SK-N-SH (cell line): ENCODE measurements around the gene FOXM1. TPM values are rescaled to one million over a fixed set of nuclear protein-coding genes. Genes with fewer than 3 reads are reported as not detected.

ENCODE experiments used
- CTCF ChIA-PET: fragments of 300-600, 350-600 bp; formaldehyde crosslinking; extraction: SDS; loops from one replicate; lab custom pipeline; 2021; lab: Yijun Ruan, JAX
- POLR2A ChIA-PET: fragments of 350-600 bp; sonication (Branson Sonifier 250); formaldehyde crosslinking; extraction: SDS; loops from one replicate; lab custom pipeline; 2020; ENCODE audit warnings: antibody characterized with exemption, inconsistent platforms; lab: Yijun Ruan, JAX
- DNase-seq: peaks from one replicate; pipeline ENCODE4 v3.0.0; 2012
- H2AFZ ChIP-seq: fragments of 200-600 bp; sonication (generic); 2 replicates; pipeline ENCODE4 v1.8.1; 2016; ENCODE audit warnings: antibody characterized with exemption, mild to moderate bottlenecking, low read depth
- H3F3A ChIP-seq: fragments of 200-600 bp; sonication (generic); replicated peaks from 2 replicates; pipeline ENCODE3; 2016; ENCODE audit warnings: antibody characterized with exemption, mild to moderate bottlenecking; ENCODE audit not compliant: insufficient read depth
- H3K27ac ChIP-seq, 2 experiments: fragments of 200-500 bp in 1 of 2; fragments of 200-600 bp in 1 of 2; sonication (Bioruptor generic) in 1 of 2; sonication (generic), shearing (Covaris generic) in 1 of 2; 2 replicates each; pipeline versions ENCODE4 v1.5.1 to v1.6.1; 2014 to 2016; ENCODE audit warnings: low read depth in 2 of 2, inconsistent platforms in 1 of 2, low read length in 1 of 2, mild to moderate bottlenecking in 1 of 2, mixed read lengths in 1 of 2
- H3K27me3 ChIP-seq: fragments of 200-600 bp; sonication (generic), shearing (Covaris generic); 2 replicates; pipeline ENCODE4 v1.6.1; 2016; ENCODE audit warnings: mixed run types; ENCODE audit not compliant: insufficient read depth
- H3K36me3 ChIP-seq, 2 experiments: fragments of 200-500 bp in 1 of 2; fragments of 200-600 bp in 1 of 2; sonication (Bioruptor generic) in 1 of 2; sonication (generic) in 1 of 2; replicated peaks in 1 of 2; 2 replicates each; pipeline versions ENCODE3 to v1.5.1; 2014 to 2016; ENCODE audit warnings: low read length in 1 of 2, mild to moderate bottlenecking in 1 of 2; ENCODE audit not compliant: insufficient read depth in 2 of 2, control insufficient read depth in 1 of 2
- H3K4me1 ChIP-seq, 2 experiments: fragments of 200-500 bp in 1 of 2; fragments of 200-600 bp in 1 of 2; sonication (Bioruptor generic) in 1 of 2; sonication (generic), shearing (Covaris generic) in 1 of 2; 2 replicates each; pipeline versions ENCODE4 v1.5.1 to v1.6.1; 2014 to 2016; ENCODE audit warnings: low read depth in 1 of 2, low read length in 1 of 2, mixed run types in 1 of 2; ENCODE audit not compliant: insufficient read depth in 2 of 2, control insufficient read depth in 1 of 2
- H3K4me2 ChIP-seq: fragments of 200-600 bp; sonication (generic), shearing (Covaris generic); 2 replicates; pipeline ENCODE4 v1.6.1; 2017; ENCODE audit warnings: mixed run types
- H3K4me3 ChIP-seq, 2 experiments: fragments of 200-500 bp in 1 of 2; fragments of 200-600 bp in 1 of 2; sonication (Bioruptor generic) in 1 of 2; sonication (generic), shearing (Covaris generic) in 1 of 2; 2 replicates each; pipeline versions ENCODE4 v1.5.1 to v1.8.1; 2014 to 2016; ENCODE audit warnings: low read depth in 2 of 2, inconsistent platforms in 1 of 2, low read length in 1 of 2, mild to moderate bottlenecking in 1 of 2, mixed read lengths in 1 of 2, moderate library complexity in 1 of 2
- H3K79me2 ChIP-seq: fragments of 200-600 bp; sonication (generic); 2 replicates; pipeline ENCODE4 v1.8.1; 2017; ENCODE audit warnings: mild to moderate bottlenecking; ENCODE audit not compliant: insufficient read depth
- H3K9ac ChIP-seq: fragments of 200-600 bp; sonication (generic); 2 replicates; pipeline ENCODE4 v1.6.1; 2017; ENCODE audit warnings: mixed run types
- H3K9me2 ChIP-seq: fragments of 200-600 bp; sonication (generic); 2 replicates; pipeline ENCODE4 v1.6.1; 2017; ENCODE audit warnings: mixed run types
- H3K9me3 ChIP-seq: fragments of 200-600 bp; sonication (generic); 2 replicates; pipeline ENCODE4 v1.6.1; 2017; ENCODE audit warnings: mixed run types, mild to moderate bottlenecking, moderate library complexity
- H4K20me1 ChIP-seq: fragments of 200-600 bp; sonication (generic); 2 replicates; pipeline ENCODE4 v1.6.1; 2017; ENCODE audit warnings: mild to moderate bottlenecking, mixed run types; ENCODE audit not compliant: insufficient read depth
- CTCF ChIP-seq: fragments of 200-600 bp; sonication (generic); IDR thresholded peaks from 2 replicates; pipeline ENCODE4 v1.6.1; 2017; ENCODE audit warnings: antibody characterized with exemption, mild to moderate bottlenecking, moderate library complexity
- ELF1 ChIP-seq: IDR thresholded peaks from 2 replicates; pipeline ENCODE4 v1.4.0; 2012
- EP300 ChIP-seq, 2 experiments: IDR thresholded peaks; 2 replicates each; pipeline versions ENCODE4 v1.4.0 to v1.6.1; 2012; ENCODE audit warnings: borderline replicate concordance in 1 of 2, low read depth in 1 of 2, low read length in 1 of 2
- FOSL2 ChIP-seq: IDR thresholded peaks from 2 replicates; pipeline ENCODE4 v1.4.0; 2012; ENCODE audit warnings: low read depth, mild to moderate bottlenecking, moderate library complexity, borderline replicate concordance
- FOXM1 ChIP-seq: IDR thresholded peaks from 2 replicates; pipeline ENCODE4 v1.4.0; 2012; ENCODE audit warnings: low read depth, mild to moderate bottlenecking
- GABPA ChIP-seq: IDR thresholded peaks from 2 replicates; pipeline ENCODE4 v1.4.0; 2012; ENCODE audit warnings: low read depth, mild to moderate bottlenecking
- NFIC ChIP-seq: IDR thresholded peaks from 2 replicates; pipeline ENCODE4 v1.4.0; 2012; ENCODE audit warnings: borderline replicate concordance
- POLR2AphosphoS5 ChIP-seq: IDR thresholded peaks from 2 replicates; pipeline ENCODE4 v1.6.1; 2012; ENCODE audit warnings: low read depth, low read length
- RCOR1 ChIP-seq: fragments of 150-350 bp; IDR thresholded peaks from 2 replicates; pipeline ENCODE4 v1.6.1; 2017; ENCODE audit warnings: antibody characterized with exemption, low read length
- RXRA ChIP-seq: IDR thresholded peaks from 2 replicates; pipeline ENCODE4 v1.4.0; 2012; ENCODE audit warnings: low read depth, mild to moderate bottlenecking, borderline replicate concordance
- SMC3 ChIP-seq: IDR thresholded peaks from 2 replicates; pipeline ENCODE4 v1.6.1; 2012; ENCODE audit warnings: low read depth, low read length, improper control_type of control experiment
- TAF1 ChIP-seq: IDR thresholded peaks from 2 replicates; pipeline ENCODE4 v1.6.1; 2012; ENCODE audit warnings: low read depth, mild to moderate bottlenecking, low read length, moderate library complexity, borderline replicate concordance
- TCF12 ChIP-seq: IDR thresholded peaks from 2 replicates; pipeline ENCODE4 v1.4.0; 2012
- USF1 ChIP-seq: IDR thresholded peaks from 2 replicates; pipeline ENCODE4 v1.4.0; 2012; ENCODE audit warnings: low read depth, borderline replicate concordance
- YY1 ChIP-seq: IDR thresholded peaks from 2 replicates; pipeline ENCODE4 v1.4.0; 2012; ENCODE audit warnings: low read depth, mild to moderate bottlenecking
- WGBS: methylation state at CpG from one replicate; pipeline ENCODE4 v1.1.6; 2017; ENCODE audit warnings: low lambda C conversion rate; 5-methylcytosine and 5-hydroxymethylcytosine counted together
- polyA plus RNA-seq, 3 experiments: library from polyadenylated mRNA; depleted of rRNA; stranded (reverse); fragments of >200 nt; gene quantifications; 2 replicates each; pipeline ENCODE4 v1.2.3, GENCODE V29; 2012
- TF ChIP-seq, protein P1 (sequence below): IDR thresholded peaks from 2 replicates; pipeline ENCODE4 v1.4.0; 2012; ENCODE audit warnings: low read depth, borderline replicate concordance
- TF ChIP-seq, protein P2 (sequence below): fragments of 150-350 bp; IDR thresholded peaks from 2 replicates; pipeline ENCODE4 v1.6.1; 2017; ENCODE audit warnings: antibody characterized with exemption, low read length, low read depth, borderline replicate concordance
- TF ChIP-seq, protein P3 (sequence below): fragments of 150-350 bp; IDR thresholded peaks from 2 replicates; pipeline ENCODE4 v1.6.1; 2016; ENCODE audit warnings: mild to moderate bottlenecking, low read depth, low read length
- TF ChIP-seq, protein P4 (sequence below): IDR thresholded peaks from 2 replicates; pipeline ENCODE4; 2012

The FOXM1 gene
- polyA plus RNA-seq, 1 of the 3 experiments (the other 2 are of a cell fraction), result 29.9 TPM

- TF ChIP-seq FOSL2 (no peak), TCF12 (no peak)
- TF ChIP-seq, all 33 proteins: peak for 0
These were observed 32.2 kb downstream of the FOXM1 start (continued) for GRCh38 chr12:2844786-2845185.

DNA sequence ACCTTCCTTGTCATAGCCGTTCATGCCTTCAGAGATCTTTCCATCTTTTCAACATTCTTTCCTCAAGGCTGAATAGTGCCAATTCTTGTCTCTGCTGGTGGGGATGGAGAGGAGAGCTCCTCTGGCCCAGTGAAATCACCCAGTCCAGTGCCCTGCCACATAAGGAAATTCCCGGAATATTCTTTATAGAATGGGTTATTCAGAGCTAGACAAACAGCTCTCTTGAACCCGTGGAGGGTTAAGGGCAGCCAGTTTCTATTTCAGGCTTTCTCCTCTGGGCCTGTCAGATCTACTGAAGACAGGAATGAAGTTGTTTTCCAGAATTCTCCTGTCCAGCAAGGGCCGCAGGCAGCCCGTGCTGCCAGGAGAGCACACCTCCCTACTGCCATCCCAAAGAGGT lies 34.0 kb downstream of the FOXM1 start:
- no peak overlapping the region for H3K4me2 ChIP-seq
- no peaks in the 10 kb centered on the region for H4K20me1 ChIP-seq
- no peaks in the 10 kb centered on the region for H3F3A ChIP-seq
- H3K36me3 ChIP-seq, result no peaks in the 10 kb centered on the region
- ChIA-PET POLR2A (no interaction called here), CTCF (interaction anchor here (1.1 to 2.7 kb wide), 3 partner anchors 11 to 191 kb away, joined by 4 to 13 read pairs (median 11); no protein-coding TSS in a partner anchor)
- no peaks in the 10 kb centered on the region for H3K9me2 ChIP-seq
- no peak overlapping the region for H3K27ac ChIP-seq
- H3K4me1 ChIP-seq, result peaks cover 0 to 6% of the 10 kb centered on the region in 2 experiments; a peak in 1 of 4 replicates
- H3K9ac ChIP-seq, result no peak overlapping the region
- TF ChIP-seq USF1 (no peak), CTCF (no peak), RCOR1 (no peak), EP300 (IDR thresholded peaks at IDR 0.05; ENCODE audit: borderline replicate concordance in 1 of 2, low read depth in 1 of 2, low read length in 1 of 2) (no peak), POLR2AphosphoS5 (no peak), FOXM1 (no peak), FOSL2 (no peak), TAF1 (no peak), SMC3 (no peak), NFIC (no peak), YY1 (no peak), RXRA (no peak), TCF12 (no peak), ELF1 (no peak), GABPA (no peak)
- TF ChIP-seq, protein P1, sequence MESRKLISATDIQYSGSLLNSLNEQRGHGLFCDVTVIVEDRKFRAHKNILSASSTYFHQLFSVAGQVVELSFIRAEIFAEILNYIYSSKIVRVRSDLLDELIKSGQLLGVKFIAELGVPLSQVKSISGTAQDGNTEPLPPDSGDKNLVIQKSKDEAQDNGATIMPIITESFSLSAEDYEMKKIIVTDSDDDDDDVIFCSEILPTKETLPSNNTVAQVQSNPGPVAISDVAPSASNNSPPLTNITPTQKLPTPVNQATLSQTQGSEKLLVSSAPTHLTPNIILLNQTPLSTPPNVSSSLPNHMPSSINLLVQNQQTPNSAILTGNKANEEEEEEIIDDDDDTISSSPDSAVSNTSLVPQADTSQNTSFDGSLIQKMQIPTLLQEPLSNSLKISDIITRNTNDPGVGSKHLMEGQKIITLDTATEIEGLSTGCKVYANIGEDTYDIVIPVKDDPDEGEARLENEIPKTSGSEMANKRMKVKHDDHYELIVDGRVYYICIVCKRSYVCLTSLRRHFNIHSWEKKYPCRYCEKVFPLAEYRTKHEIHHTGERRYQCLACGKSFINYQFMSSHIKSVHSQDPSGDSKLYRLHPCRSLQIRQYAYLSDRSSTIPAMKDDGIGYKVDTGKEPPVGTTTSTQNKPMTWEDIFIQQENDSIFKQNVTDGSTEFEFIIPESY, result no peak
- TF ChIP-seq, protein P2, sequence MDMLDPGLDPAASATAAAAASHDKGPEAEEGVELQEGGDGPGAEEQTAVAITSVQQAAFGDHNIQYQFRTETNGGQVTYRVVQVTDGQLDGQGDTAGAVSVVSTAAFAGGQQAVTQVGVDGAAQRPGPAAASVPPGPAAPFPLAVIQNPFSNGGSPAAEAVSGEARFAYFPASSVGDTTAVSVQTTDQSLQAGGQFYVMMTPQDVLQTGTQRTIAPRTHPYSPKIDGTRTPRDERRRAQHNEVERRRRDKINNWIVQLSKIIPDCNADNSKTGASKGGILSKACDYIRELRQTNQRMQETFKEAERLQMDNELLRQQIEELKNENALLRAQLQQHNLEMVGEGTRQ, result no peak
- TF ChIP-seq, protein P3, sequence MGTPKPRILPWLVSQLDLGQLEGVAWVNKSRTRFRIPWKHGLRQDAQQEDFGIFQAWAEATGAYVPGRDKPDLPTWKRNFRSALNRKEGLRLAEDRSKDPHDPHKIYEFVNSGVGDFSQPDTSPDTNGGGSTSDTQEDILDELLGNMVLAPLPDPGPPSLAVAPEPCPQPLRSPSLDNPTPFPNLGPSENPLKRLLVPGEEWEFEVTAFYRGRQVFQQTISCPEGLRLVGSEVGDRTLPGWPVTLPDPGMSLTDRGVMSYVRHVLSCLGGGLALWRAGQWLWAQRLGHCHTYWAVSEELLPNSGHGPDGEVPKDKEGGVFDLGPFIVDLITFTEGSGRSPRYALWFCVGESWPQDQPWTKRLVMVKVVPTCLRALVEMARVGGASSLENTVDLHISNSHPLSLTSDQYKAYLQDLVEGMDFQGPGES, result no peak
- TF ChIP-seq, protein P4, sequence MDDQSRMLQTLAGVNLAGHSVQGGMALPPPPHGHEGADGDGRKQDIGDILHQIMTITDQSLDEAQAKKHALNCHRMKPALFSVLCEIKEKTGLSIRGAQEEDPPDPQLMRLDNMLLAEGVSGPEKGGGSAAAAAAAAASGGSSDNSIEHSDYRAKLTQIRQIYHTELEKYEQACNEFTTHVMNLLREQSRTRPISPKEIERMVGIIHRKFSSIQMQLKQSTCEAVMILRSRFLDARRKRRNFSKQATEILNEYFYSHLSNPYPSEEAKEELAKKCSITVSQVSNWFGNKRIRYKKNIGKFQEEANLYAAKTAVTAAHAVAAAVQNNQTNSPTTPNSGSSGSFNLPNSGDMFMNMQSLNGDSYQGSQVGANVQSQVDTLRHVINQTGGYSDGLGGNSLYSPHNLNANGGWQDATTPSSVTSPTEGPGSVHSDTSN, result no peak
- H3K9me3 ChIP-seq, result no peaks in the 10 kb centered on the region
- H3K79me2 ChIP-seq, result no peaks in the 10 kb centered on the region
- no peak overlapping the region for H3K4me3 ChIP-seq
- 84% methylated on average over 5 of the region's 5 CpGs for WGBS
- DNase-seq, result no peak
- no peaks in the 10 kb centered on the region for H3K27me3 ChIP-seq
- no peak overlapping the region for H2AFZ ChIP-seq
